ENCODE results near the gene CUL4A. TPM values are rescaled to one million over a fixed set of nuclear protein-coding genes. Genes with fewer than 3 reads are reported as not detected.

The CUL4A gene
- total RNA-seq, 1 experiment from 2014 or later = 91.0 TPM

GRCh38 chr13:113223070-113223469 lies 13.7 kb downstream of the CUL4A start:
- intact Hi-C loops (cut with micrococcal nuclease; ENCODE audit: unreplicated experiment) = no loop called here
- TF ChIP-seq EZH2 (IDR thresholded peaks at IDR 0.05; ENCODE audit: low read depth) (no peak), CTCF (conservative IDR thresholded peaks at IDR 0.05) (no peak)
- Histone ChIP-seq H3K27ac (no peak overlapping the region), H3K36me3 (ENCODE audit: low read depth) (peaks cover 34% of the 10 kb centered on the region; the same call in 1 of the 2 replicates), H3F3A (ENCODE audit: insufficient read depth, low read depth) (peaks cover 9% of the 10 kb centered on the region), H3K4me3 (no peak overlapping the region), H4K20me1 (ENCODE audit: insufficient read depth) (peaks cover 80% of the 10 kb centered on the region), H2AFZ (no peak overlapping the region), H3K4me2 (no peak overlapping the region), H3K9me2 (ENCODE audit: insufficient read depth) (no peaks in the 10 kb centered on the region), H3K27me3 (ENCODE audit: insufficient read depth, low read depth) (no peaks in the 10 kb centered on the region), H3K9me3 (ENCODE audit: insufficient read depth, low read depth) (no peaks in the 10 kb centered on the region), H3K79me2 (ENCODE audit: low read depth) (peaks cover 62% of the 10 kb centered on the region), H3K4me1 (replicated peaks; ENCODE audit: insufficient read depth) (no peaks in the 10 kb centered on the region)
- DNase-seq = no peak
- POLR2A ChIA-PET (ENCODE audit: unreplicated experiment) = no interaction called here
- no TSS peak for BruUV-seq (replicated peaks)
- CTCF ChIA-PET = no interaction called here

GRCh38 chr13:113224486-113224885 lies 15.1 kb downstream of the CUL4A start:
- H3K4me3 ChIP-seq = no peak overlapping the region
- H2AFZ ChIP-seq = no peak overlapping the region
- H3K4me1 ChIP-seq (replicated peaks; ENCODE audit: insufficient read depth) = no peaks in the 10 kb centered on the region
- intact Hi-C loops (cut with micrococcal nuclease; ENCODE audit: unreplicated experiment) = no loop called here
- H3K9me3 ChIP-seq (ENCODE audit: insufficient read depth, low read depth) = no peaks in the 10 kb centered on the region
- peaks cover 79% of the 10 kb centered on the region for H4K20me1 ChIP-seq (ENCODE audit: insufficient read depth)
- no peaks in the 10 kb centered on the region for H3K9me2 ChIP-seq (ENCODE audit: insufficient read depth)
- H3K79me2 ChIP-seq (ENCODE audit: low read depth) = peaks cover 48% of the 10 kb centered on the region
- no peak for DNase-seq
- no peak overlapping the region for H3K27ac ChIP-seq
- H3K36me3 ChIP-seq (ENCODE audit: low read depth) = peaks cover 28% of the 10 kb centered on the region; the same call in 1 of the 2 replicates
- POLR2A ChIA-PET (ENCODE audit: unreplicated experiment) = no interaction called here
- no TSS peak for BruUV-seq (replicated peaks)
- TF ChIP-seq EZH2 (IDR thresholded peaks at IDR 0.05; ENCODE audit: low read depth) (no peak), CTCF (conservative IDR thresholded peaks at IDR 0.05) (no peak)
- CTCF ChIA-PET = no interaction called here
- peaks cover 21% of the 10 kb centered on the region for H3F3A ChIP-seq (ENCODE audit: insufficient read depth, low read depth)
- no peaks in the 10 kb centered on the region for H3K27me3 ChIP-seq (ENCODE audit: insufficient read depth, low read depth)
- H3K4me2 ChIP-seq = no peak overlapping the region

GRCh38 chr13:113225515-113225914 lies 16.1 kb downstream of the CUL4A start:
- H3F3A ChIP-seq (ENCODE audit: insufficient read depth, low read depth) = peaks cover 28% of the 10 kb centered on the region
- no peaks in the 10 kb centered on the region for H3K27me3 ChIP-seq (ENCODE audit: insufficient read depth, low read depth)
- DNase-seq = no peak
- ChIA-PET POLR2A (ENCODE audit: unreplicated experiment) (interaction anchor here (0.6 kb wide), 1 partner anchor 21 kb away, joined by 5 read pairs; no protein-coding TSS in a partner anchor), CTCF (no interaction called here)
- H3K9me3 ChIP-seq (ENCODE audit: insufficient read depth, low read depth) = no peaks in the 10 kb centered on the region
- H3K4me1 ChIP-seq (replicated peaks; ENCODE audit: insufficient read depth) = no peaks in the 10 kb centered on the region
- intact Hi-C loops (cut with micrococcal nuclease; ENCODE audit: unreplicated experiment) = no loop called here
- H3K36me3 ChIP-seq (ENCODE audit: low read depth) = peaks cover 20% of the 10 kb centered on the region; the same call in 1 of the 2 replicates
- no TSS peak for BruUV-seq (replicated peaks)
- H3K4me2 ChIP-seq = no peak overlapping the region
- no peak for TF ChIP-seq EZH2 (IDR thresholded peaks at IDR 0.05; ENCODE audit: low read depth)
- TF ChIP-seq CTCF (conservative IDR thresholded peaks at IDR 0.05) = no peak
- H4K20me1 ChIP-seq (ENCODE audit: insufficient read depth) = peaks cover 71% of the 10 kb centered on the region
- H3K9me2 ChIP-seq (ENCODE audit: insufficient read depth) = no peaks in the 10 kb centered on the region
- no peak overlapping the region for H3K27ac ChIP-seq
- H3K4me3 ChIP-seq = no peak overlapping the region
- peaks cover 37% of the 10 kb centered on the region for H3K79me2 ChIP-seq (ENCODE audit: low read depth)
- no peak overlapping the region for H2AFZ ChIP-seq
